Measurements from ENCODE around the gene CCDC80.
A peak's percentile ranks its signal among the peaks of the same experiment; 100 is the strongest.

Gene CCDC80

DNA sequence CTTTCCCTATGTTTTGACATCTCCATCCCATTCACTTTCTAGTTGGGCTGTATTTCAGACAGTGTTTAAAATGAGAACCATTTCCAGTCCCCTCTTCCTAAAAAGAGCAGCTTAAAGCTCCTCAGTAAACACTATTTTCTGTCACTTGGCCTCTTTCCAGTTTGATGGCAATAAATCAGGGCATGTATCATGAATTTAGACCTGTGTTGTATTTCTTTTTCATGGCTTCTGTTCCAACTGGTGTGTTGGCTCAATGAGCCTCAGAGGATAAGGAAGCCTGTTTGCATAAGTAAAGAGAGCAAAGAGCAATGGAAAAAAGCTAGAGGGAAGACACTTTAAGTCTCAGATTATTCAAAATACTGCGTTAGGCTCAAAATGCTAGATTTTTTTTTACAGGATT, 7.2 kb downstream of the CCDC80 start:
- DNase-seq: no peak

- DNase-seq: no peak
These were observed 7.8 kb downstream of the CCDC80 start for GRCh38 chr3:112633191-112633590.

DNA sequence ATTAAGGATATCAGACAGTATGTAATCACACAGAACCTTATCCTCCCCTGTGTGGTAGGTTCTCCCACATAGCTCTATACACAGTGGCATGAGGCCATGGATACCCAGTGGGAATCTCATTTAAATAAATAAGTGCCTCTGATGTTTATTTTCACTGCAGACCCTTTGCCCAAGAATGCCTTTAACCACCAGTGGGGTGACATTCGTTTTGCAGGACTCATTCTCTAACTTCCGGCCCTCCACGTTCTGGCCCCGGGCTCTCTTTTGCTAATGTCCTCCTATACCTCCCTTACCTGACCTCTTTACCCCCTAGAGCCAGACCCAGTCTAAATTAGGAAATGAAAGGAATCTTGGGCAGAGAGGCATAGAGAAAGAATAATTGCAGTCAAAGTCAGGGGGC, 8.3 kb downstream of the CCDC80 start:
- no peak for DNase-seq

DNA sequence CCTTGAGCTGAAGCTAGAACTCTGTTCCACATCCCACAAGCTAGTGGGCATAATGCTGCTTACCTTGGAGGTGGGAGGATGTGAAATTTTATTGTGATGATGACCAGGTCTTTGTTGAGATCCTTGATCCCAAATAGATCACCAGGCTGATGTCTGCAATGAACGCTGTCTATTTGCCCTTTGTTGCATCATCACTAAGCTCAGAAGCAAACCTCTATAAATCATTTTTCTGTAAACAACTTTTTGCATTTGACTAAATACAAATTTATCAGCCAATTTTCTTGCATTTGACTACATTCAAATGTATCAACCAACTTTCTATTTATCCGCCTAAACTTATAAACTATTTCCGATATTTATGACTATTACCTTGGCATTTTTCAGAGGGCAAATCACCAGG, 9.7 kb downstream of the CCDC80 start:
- DNase-seq: no peak

- peak in 3 of 56 donors; percentile 10 to 51 (median 10) for DNase-seq
These were observed 11.5 kb downstream of the CCDC80 start for GRCh38 chr3:112629425-112629824.

DNA sequence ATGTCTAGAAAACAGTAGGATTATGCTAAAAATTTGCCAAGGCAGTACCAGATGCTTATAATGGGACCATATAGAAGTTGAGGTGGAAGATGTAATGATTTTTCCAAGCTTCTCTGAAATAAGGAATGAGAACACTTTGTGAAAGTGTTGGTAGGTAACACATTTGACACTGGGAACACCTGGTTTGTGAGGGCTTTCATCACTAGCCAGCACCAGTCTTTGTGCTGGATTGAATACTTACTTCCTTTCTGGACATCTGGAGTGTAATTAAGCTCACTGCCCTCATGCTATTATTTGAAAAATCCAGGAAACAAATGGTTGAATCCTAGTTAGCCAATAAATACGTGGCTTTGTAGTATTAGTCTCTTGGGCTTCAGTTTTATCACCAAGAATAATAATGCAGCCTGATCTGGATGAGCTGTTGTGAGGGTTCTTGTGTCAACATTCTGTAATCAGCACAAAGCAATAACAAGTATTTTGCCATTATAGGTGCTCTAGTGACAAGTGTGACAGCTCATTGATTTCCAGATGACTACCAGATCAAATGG, 12.9 kb downstream of the CCDC80 start:
- DNase-seq: no peak

- DNase-seq: peak in 5 of 56 donors; percentile 10 to 52 (median 24)
These were observed 13.5 kb downstream of the CCDC80 start for GRCh38 chr3:112627419-112627818.

DNA sequence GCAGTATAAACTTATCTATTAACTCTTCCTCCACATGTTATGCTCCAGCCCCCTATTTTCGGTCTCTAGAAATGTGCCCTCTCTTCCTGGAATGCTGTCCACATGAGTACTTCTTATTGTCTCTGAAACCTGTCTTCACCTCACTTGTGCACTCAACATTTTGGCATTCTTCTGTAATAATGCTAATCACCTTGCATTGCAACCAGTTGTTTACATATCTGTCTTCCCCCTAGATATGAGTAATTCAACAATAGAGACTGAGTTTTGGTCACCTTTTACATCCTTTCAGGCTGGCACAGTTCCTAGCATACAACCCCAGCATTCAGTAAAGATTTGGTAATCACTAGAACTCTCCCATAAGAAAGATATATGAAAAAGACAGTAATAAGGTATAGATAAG, 17.2 kb downstream of the CCDC80 start:
- DNase-seq: no peak

DNA sequence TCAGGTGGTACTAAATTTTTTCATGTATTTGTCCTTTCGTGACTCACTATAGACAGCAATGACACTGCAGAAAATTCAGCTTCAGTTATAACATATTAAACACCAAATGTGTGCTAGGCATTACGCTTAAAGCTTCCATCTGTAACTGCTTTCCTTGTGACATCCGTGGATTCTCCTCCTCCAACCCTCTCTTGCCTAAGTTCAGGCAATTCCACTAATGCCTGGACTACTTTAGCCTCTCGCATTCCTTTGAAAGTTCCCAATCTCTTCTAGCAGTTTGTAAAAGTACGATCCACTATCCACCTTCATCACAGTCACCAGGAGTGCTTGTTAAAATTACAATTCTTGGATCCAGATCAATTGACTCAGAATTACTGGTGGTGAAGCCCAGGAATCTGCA, 17.7 kb downstream of the CCDC80 start:
- DNase-seq: no peak

DNA sequence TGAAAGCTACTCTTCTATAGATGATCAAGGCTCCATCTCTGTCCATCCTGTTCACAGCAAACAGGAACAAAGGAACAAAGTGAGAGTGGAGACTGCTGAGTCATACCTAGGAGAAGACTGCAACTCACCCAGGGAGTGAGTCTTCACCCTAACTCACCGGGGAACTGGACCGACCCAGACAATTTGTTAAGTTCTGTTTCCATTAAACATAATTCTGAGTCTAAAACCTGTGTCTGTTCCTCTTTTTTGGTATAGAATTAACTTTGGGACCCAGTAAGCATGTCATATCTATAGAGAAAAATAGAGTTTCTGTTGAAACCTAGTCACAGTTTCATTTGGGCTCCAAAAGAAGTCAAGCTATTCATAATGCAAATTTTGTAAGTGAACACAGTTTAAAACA, 21.6 kb downstream of the CCDC80 start:
- no peak for DNase-seq

GRCh38 chr3:112617285-112617684, 23.7 kb downstream of the CCDC80 start:
- DNase-seq: no peak

GRCh38 chr3:112615989-112616731, 24.8 kb downstream of the CCDC80 start:
- peak in 1 of 56 donors; percentile 16 for DNase-seq

DNA sequence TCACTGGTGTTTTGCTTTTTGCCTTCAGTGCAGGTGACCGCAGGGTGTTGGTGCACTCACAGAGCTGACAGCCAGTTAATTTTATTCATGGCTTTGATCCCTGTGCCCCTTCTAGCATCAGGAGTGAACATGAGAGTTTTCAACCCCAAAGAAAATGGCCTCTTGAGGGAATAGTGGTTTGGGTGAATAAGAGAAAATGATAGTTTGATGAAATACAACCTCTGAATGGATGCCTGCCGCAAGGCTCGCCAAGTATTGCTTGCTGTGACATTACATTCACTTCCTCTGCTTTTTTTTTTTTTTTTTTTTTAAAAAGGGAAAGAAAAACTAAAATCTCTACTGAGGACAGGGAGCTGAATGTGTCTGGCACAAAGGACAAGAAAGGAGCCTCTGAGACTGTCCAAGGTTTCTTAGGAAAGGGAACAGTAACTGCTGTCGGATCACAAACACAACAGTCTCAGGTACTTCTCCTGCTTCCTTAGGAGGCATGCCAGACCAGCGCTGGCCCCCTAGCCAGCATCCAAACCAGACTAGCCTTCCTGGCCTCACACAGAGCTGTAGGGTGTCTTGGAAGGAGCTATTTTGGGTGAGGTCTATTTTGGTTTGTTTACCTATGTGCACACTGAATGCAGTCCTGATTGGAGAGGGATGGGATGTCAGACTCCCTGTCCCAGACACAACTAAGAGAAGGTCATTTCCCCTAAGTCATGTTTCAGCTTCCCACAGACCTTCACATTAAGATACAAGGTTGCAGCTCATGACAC, 29.0 kb downstream of the CCDC80 start:
- no peak for DNase-seq

DNA sequence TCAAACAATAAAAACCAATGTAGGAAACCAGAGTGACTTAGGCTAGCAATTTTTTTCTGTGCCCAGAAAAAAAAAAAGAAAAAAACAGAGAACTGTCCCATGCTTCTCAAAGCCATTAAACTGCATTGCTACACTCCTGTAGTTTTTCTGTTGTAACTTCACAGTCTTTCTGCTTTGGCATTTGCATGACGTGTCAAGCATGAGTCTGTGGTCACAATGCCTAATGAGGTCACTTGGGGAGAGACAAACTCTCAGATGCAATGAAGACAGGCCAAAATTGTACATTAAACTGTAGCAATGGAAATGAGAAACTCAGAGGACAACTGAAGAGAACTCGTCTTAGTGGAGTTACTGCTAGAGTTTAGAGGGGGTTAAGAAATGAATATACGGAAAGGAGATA, 30.8 kb downstream of the CCDC80 start:
- DNase-seq: no peak

DNA sequence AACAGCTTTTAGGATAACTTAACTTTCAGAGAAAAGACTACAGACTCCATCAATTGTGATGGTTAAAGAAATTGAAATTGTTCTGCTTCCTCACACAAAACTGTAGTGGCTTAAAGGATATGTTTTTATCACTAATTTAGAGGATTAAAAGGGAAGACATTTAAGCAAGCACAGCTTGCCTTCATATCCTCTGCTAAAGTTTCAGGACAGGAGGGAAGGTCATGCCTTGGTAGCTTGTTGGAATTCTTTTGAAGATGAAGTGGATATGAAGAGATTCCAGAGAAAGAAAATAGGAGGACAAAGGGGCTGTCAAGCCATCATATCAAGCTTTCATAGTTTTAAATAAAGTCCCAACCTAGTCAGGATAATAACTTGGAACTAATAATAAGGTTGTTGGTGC, 33.1 kb downstream of the CCDC80 start:
- no peak for DNase-seq

GRCh38 chr3:112606098-112606497, 34.8 kb downstream of the CCDC80 start:
- no peak for DNase-seq

DNA sequence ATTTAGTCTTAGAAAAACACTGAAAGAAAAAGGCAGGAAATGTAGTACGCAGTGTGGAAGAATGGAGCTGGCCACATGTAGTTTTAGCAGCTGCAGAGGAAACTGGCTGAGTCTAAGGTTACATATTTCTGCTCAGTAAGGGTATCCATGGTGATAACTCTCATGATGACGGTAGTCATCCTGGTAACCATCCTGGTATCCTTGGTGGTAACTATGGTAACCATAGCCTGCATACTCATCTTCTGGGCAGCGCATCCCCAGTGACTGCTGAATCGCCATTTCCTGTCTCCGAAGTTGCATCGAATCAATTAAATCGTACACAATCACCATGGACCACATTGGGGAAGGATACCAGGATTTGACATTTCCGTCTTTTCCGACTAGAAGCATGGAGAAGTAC, 35.7 kb downstream of the CCDC80 start:
- DNase-seq: peak in 15 of 56 donors; percentile 3 to 59 (median 23)

DNA sequence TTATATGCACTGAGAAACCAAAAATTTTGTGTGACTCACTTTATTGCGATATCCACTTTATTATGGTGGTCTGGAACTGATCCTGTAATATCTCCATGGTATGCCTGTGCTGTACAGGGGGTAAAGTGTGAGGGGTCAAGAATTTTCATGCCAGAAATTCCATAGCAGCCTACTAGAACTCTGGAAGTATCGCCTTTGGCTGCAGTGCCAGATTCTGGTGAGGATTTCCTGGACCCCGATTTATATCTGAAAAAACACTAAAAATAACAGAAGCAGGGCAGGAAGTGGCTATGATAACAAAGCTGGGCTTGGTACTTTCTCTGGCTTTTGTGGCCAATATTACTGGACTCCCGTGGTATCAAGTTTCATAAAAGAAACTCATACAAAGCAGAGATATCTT, 36.4 kb downstream of the CCDC80 start:
- DNase-seq: no peak

GRCh38 chr3:112602217-112602838, 38.6 kb downstream of the CCDC80 start:
- no peak for DNase-seq

- DNase-seq: no peak
These were observed 42.2 kb downstream of the CCDC80 start for GRCh38 chr3:112598731-112599130.

DNA sequence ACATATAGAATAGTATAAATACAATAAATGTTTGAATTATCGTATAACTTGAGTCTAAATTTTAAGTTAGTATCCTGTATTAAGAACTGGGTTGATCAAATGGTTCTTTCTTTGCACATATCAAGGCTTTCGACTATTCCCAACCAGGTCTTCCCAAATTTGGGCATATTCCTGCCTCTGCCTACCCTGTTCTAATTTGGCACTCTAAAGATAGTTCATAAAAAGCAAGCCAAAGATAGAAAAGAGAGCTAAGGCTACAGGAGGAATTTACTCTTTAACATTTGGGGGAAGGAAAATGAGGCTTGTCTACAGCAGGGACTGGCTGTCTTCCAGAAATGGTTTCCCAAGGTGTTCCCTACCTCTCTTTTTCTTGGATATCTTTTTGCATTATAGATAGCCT, 43.0 kb downstream of the CCDC80 start:
- peak in 1 of 56 donors; percentile 18 for DNase-seq

GRCh38 chr3:112594856-112595255, 46.1 kb downstream of the CCDC80 start:
- DNase-seq: no peak
